Right renal cortex interstitium (tissue), 3 donors: ENCODE data around the gene TENT4B. TPM values are rescaled to one million over a fixed set of nuclear protein-coding genes. Genes with fewer than 3 reads are reported as not detected.
"Not testable (repeated sequence)": the region's sequence is repeated elsewhere in the genome, so short reads cannot be mapped to it uniquely, and the experiment has no call there.

Experiments
- DNase-seq, 3 donors: peaks; one replicate each; pipeline ENCODE4 v3.0.0-alpha.2; 2013; ENCODE audit warnings: low read depth in 3 of 3, low spot score in 2 of 3
- polyA plus RNA-seq, 3 donors: library from polyadenylated mRNA; unstranded; fragments of 120-200 nt; gene quantifications; one replicate each; pipeline ENCODE4 v1.2.1, GENCODE V29; 2013; ENCODE audit not compliant: insufficient read length in 3 of 3

TENT4B gene
- polyA plus RNA-seq, 3 donors: 15.8 to 17.9 (median 16.3) TPM

DNA sequence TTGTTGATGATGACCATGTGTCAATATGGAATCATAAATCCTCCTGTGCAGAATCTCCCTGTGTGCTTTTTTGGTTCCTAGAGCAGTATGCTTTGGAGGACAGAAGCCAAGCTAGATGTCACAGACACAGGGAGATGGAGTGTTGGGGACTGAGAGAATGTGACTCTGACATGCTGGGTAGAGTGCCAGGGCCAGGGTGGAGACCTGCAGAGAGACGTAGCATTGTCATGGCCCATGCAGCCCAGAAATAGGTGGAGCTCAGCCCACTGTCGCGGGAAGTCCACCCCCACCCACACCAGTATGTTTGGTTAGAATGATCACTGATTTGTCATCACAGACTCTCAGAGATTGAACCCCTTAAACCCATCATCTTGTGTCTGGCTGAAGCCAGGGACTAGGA lies 74.0 kb downstream of the TENT4B start:
- DNase-seq: no peak

DNA sequence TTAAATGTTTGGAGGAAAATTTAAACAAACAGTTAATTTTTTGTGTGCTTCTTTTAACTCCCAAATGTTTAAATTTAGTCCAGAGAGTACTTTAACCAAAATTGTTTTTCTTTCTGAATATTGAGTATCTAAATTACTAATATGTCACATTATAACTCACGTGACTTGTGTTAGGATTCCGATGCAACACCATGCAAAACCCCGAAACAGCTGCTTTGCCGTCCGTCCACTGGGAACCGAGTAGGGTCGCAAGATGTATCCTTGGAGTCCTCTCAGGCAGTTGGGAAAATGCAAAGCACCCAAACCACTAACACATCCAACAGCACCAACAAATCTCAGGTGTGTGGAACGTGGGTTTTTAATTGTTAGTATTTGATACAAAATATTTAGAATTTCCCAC lies 74.6 kb downstream of the TENT4B start:
- no peak for DNase-seq

DNA sequence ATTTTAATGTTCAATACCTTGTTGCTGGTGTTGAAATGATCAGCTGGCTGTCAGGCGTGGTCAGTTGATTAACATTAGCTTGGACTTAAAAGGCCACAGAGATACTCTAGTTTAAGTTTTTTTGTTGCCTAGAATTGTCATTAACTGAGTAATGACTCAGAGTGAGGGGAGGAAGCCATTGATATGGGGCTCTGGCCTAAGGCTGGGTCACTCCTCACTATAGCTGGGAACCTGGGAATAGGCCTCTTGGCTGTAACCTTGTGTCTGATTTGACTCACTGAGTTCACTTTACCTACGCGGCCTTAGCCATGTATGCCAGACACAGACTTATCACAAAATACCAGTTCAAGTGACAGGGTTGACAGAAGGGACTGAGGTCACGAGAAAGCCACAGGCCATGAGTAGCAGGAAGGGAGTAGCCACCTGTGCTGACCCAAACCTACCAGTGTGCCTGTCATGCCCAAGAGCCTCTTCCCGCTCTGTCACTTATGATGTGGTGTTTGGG lies 75.3 kb downstream of the TENT4B start:
- DNase-seq: no peak

DNA sequence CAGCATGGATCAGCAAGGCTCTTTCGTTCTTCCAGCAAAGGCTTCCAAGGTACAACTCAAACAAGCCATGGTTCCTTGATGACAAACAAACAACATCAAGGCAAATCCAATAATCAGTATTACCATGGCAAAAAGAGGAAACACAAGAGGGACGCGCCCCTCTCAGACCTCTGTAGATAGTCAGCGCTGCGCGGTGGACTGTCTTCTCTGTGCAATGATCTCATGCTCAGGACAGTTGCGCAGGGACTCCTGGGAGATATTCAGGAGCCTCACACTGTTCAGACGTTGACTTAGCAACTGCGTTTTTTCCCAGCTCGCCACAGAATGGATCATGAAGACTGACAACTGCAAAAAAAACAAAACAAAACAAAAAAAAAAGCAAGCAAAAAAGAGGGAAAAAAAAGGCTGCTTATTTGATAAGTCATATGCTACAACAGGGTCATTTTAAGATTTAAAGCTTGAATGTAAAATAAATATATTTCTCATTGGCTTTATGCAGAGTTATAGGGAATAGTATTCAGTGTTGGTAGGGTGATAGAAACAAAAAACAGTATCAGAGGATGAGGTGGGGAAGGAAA lies 76.1 kb downstream of the TENT4B start:
- no peak for DNase-seq

DNA sequence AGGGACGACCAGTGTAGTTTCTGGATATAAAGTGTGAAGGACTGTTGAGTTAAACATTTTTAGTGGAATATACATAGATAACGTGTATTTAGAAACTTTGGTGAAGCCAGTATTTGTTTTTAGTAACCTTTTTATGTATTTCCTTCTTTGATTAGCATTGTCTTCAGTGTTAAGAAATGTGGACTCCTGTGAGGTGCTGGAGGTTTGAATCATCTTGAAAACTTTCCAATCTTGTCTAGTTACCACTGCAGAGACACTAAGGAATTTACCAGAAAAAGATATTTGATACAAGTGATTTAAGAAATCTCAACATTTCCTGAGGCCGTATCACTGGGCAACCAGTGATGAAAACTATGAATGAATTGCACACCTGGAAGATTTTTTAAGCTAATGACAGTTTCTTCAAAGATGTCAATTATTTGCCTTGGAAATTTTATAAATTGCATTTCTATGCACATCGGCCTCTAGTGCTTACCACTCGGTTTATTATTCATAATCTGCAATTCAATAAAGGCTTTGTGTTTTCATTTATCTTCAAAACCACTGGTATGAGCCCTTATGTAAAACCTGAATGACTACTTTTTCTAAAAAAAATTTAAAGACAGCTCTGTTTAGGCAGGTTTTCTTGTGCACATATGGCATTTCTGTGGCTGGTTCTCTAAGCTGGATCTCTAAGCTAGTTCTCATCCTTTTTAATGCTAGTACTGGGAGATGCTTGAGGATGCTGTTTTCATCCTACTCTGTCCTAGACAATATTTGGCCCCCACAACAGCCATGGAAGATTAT lies 81.9 kb downstream of the TENT4B start:
- no peak for DNase-seq

DNA sequence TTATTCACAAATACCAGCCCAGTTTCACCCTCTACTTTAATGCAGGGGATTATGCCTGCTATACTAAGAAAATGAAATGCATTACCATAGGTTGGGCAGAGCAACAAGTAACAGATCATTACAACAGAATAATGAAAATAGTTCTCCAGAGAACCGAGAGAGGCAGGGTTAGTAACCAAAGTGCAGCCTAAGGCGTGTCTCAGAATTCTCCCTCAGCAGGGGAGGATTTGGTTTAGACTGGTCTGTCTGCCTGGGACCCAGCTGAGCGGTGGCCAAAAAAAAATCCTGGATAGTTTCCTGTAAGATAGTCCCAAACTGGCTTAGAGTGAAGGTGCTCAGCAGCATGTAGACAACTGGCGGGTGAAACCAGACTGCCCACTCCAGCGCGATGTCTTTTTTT lies 82.5 kb downstream of the TENT4B start:
- DNase-seq: no peak

DNA sequence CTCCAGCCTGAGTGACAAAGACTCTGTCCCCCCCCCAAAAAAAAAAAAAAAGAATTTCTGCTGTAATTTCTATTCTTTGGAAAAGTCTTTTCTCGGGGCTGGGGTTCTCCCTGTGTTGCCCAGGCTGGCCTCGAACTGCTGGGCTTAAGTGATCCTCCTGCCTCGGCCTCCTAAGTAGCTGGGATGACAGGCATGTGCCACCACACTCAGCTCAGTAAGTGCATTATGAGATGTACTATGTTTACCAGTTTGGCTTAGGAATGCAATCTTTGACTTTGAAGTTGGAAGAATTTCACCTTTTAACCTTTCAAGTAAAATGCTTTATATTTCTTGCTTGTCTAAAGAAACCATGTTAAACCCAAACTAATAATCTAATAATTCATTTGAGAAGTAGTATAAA lies 85.2 kb downstream of the TENT4B start:
- DNase-seq: no peak

DNA sequence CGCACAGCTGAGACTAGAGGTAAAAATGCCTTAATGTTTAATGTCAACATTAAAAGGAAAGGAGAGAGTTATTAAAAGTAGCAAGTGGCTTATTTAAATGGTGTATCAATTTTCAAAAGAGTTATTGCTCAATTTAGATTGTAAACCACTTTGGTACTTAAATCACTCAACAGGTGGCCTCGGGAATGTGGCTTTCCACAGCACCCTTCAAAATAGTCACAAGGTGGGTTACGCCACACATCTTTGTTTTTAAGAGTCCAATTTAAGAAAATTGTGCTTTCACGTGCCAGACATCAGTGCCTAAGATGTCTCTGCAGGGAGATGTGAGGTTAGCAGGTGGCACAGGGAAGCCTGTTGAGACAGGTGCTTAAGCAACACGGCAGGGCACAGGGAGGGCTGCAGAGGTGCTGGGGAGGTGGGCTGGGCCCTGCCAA lies 85.8 kb downstream of the TENT4B start:
- no peak for DNase-seq

DNA sequence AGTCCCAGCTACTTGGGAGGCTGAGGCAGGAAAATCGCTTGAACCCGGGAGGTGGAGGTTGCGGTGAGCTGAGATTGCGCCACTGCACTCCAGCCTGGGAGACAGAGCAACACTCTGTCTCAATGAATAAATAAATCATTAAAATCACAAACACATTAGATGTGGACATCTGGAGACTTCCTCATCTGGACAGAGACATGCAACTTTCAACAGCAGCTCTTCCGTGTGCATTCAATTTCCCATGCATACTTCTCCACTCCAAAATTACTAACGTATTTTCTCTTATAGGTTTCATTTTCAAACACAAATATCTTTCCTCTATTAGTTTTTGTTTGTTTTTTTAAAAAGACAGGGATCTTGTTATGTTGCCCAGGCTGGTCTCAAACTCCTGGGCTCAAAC lies 89.9 kb downstream of the TENT4B start:
- not testable (repeated sequence) for DNase-seq

DNA sequence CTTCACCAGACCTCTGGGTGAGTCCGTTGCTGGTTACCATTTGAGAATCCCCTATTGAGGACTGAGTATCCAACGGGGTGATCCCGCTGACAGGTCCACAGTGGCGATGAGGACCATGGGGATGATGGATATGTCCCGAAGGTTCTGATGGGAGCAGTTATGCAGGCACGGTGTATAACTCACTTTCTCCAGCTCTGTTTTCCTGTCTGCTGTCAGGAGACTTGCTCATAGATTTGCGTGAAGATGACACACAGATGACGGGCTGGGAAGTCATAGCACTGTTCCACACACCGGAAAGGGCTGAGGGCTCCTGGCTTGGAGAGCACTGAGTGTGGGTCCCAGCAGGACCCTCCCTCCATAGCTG lies 91.0 kb downstream of the TENT4B start:
- DNase-seq: no peak

DNA sequence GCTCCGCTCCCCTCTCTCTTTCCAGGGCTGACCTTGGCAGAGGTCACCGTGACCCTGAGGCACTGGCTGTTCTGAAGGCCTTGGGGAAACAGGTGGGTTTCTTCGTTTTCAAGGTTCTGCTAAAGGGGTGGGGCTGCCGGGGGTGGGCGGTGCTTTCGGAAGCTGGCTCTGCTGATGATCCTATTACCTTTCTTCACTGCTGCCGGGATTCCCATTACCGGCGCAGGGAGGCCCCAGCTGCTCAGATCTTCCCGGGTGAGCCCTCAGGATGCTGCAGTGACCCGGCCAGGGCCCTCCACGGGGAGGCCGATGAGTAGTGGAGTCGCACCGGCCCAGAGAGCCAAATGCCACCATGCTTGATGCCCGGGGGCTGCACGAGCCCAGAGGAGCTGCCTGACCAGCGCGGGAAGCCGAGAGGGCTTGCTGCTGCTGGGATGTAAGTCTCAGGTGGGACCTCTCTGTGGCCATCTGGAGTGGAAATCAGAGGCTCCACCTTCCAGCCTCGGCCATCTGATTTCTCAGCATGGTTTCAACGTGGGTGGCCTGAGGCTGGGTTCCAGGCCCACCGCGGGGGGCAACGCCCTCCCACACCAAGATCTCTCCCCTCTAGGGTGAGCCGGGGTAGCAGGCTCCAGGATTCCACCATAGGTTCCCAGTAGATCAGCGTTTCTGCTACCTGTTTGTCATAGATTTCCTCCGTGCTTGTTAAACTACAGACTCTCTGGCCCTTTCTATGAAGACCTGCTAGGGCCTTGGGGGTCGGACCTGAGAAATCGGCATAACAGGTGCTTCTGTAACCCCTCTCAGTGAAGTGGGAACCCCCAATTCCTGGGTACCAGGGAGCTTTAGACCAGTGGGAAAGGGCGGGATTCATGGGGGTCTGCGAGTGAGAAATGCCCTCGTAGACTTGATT lies 91.7 kb downstream of the TENT4B start:
- no peak for DNase-seq

DNA sequence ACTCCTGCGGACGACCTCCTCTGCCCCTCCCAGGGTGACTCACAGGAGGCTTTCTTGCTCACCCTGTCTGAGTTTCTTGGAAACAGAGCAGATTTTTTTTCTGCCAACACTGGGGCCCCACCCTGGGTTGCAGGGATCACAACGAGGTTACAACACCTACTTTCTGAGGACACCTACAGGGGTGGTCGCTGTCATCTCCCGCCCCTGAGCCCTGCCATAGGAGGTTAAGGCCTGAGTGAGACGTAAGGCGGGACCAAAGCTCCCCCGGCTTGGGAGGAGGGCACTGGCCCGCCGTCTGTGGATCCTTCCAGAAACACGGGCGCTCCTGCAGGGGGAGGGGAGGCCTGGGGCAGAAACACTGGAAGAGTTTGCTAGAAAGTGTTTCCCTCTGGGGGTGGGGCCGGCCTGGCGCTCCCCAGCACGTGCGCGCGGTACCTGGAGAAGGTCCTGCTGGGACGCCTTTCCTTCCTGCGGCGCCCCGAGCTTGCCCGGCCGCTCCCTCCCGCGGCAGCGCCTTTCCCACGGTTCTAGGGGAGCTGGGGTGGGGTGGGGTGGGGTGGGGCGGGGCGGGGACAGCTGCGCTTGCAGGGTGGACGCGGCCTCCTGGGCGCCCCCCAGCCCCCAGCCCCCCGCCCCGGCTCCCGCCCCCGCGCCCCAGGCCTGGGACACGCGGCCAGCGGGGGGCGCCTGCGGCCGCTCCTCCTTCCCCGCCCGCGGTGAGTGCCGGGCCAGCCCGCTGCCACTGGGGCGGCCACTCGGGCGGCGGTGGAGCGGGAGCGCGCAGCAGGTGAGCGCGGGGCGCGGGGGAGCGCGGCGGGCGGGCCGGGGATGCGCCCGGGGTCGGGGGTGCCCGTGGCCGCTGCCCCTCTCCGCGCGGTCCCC lies 92.6 kb downstream of the TENT4B start:
- DNase-seq: no peak

DNA sequence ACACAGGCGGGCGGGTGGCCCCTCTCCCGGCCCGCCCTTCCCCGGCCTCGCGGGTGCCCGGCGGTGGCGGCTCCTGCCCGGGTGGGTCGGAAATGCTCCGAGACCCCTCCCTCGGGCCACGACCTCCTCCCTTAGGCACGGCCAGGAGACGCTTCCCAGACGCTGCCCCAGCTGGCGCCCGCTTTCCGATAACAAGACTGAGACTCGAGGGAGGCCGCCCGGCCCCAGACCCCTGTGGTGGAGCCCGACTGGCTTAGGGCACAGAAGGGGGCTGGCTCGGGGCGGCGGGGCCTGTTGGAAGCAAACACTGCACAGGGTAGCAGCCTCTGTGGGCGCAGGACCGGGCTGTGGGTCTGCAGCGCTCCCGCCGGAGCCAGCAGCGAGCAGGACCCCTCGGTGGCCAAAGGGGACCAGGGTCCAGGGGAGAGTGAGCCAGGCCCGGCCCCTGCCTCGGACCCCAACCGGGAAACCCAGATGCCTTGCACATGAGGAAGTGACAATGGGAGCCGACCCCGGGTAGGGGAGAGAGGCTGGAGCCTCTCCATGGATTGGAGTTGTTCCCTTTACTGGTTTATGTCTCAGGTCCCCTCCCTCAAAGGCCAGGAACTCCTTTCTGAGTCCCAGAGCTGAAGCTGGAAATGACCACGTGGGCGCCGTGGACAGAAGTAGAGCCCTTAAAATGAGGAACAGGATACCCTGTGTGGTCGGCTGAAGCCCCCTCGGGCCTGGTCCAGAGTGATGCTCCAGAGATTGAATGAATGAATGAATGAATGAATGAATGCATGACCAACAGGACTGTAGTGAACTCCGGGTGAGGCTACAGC lies 93.4 kb downstream of the TENT4B start:
- DNase-seq: no peak

DNA sequence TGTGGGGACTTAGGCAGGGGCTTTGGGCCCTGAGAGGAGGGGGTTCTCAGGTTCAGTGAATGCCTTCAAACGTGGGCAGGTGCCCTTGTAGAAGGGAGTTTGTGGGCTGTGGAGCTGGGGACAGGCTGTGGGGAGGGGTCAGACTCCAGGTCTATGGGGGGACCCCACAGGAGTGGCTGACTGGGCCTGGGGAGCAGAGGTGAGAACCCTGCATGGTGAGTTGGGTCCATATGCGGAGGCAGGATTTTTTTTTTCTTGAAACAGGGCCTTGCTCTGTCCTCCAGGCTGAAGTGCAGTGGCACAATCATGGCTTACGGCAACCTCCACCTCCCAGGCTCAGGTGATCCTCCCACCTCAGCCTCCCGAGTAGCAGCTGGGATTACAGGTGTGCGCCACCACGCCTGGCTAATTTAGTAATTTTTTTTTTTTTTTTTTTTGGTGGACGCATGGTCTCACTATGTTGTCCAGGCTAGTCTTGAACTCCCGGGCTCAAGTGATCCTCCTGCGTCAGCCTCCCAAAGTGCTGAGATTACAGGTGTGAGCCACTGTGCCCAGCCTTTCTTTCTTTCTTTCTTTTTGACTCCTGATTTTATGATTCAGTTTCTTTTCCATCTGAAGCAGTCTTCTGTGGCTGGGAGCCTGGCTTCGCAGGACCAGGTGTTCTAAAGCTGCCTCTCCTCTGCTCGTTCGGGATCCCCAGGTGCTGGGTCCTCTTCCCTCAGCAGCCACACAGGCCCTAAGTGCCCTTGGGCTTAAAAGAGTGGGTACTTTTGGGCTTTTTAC lies 94.2 kb downstream of the TENT4B start:
- DNase-seq: no peak

DNA sequence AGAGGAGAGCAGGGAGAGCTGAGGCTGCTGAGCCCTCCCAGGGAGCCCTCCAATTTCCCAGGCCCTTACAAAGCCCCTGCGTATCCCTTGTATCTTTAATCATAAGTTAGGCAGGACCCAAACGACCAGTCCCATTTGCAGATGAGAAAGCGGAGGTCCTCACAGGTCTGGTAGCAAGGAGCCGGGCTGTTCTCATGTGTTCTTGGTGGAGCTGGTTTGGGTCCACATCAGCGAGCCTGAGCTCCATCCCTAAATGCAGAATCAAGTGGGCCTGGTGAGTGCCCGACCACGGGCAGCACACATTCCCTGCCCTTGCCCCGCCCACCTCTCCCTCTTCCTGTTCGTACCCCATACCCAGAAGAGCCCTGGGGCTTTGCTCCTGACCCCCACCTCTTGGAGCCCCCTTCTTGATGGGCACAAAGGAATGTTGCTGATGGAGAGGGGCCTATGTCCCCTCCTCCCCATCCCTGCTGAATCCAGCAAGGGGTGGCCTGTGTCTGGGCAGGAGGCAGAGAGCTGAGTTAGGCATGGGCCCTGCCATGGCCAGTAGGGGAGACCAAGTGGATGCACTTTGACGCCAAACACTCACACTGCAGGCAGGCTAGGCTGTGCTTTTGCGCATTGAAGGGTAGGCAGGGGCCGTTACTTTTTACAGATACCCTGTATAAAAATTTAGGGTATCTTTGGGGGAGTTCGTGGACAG lies 95.0 kb downstream of the TENT4B start:
- no peak for DNase-seq

DNA sequence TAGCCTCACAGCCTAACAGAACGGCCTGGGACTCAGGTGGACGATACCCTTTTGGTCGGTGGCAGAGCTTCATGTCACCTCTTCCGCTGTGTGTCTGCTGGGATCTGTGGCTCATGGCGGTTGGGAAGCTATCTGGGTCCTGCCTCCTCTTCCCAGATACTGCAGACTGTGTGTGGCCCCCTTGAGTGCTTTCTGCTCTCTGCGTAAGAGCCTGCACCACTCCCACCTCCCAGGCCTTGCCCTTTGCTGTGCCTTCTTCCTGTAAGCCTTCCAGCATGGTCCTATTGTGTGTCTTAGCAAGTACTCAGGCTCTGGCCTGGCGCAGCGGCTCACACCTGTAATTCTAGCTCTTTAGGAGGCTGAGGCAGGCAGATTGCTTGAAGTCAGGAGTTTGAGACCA lies 95.7 kb downstream of the TENT4B start:
- no peak for DNase-seq

DNA sequence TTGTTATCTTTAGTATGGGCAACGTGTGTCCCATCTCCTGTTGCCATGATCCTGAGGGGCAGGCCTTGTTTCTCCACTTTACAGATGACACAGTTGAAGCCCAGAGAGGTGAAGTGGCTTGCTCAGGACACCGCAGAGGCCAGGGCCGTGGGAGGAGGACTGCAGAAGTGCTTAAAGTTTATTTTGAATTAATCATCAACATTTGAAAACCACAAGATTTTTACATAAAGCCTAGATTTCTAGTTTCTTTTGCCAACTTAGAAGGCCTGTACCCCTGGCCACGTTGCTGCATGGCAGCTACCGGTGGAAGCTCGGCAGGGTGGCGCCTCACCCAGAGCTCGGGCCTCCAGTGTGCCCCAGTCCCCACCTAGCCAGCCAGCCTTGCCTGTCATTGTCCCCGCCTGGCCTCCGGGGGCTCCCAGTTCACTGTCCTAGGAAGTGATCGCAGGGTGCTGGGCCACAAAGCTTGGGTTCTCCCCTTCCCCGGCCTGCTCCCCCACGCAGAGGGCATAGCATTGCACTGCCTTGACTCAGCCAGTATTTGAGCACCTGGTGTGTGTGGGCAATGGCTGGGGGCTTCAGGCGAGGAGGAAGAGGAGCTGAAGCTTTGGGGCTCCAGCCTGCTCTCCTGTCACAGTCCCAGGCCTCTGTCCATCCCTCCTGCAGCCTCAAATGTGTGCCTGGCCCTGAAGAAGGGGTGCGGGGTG lies 98.4 kb downstream of the TENT4B start:
- no peak for DNase-seq
